HepG2 (cell line): Measurements from ENCODE around the gene MACROD2.

Source experiments
- MAFF ChIP-seq: IDR thresholded peaks from 2 replicates; pipeline ENCODE4 v1.6.1; 2011; ENCODE audit warnings: low read depth, low read length, improper control_type of control experiment
- THAP11 ChIP-seq: IDR thresholded peaks from 2 replicates; pipeline ENCODE4 v1.6.1; 2016; ENCODE audit warnings: missing biosample characterization, missing genetic modification reagents
- ZNF75D ChIP-seq: sonication (generic); formaldehyde crosslinking; IDR thresholded peaks from 2 replicates; pipeline ENCODE4 v1.8.1; 2023; ENCODE audit warnings: missing genetic modification reagents, mild to moderate bottlenecking, borderline replicate concordance

- no peak for TF ChIP-seq MAFF
- no peak for TF ChIP-seq THAP11 (CRISPR knock-in tag)
- TF ChIP-seq ZNF75D (CRISPR knock-in tag): no peak
Measured at GRCh38 chr20:14921513-14921912, 926.2 kb downstream of the MACROD2 start.
